ENCODE data around the gene NOTCH1.

The NOTCH1 gene

GRCh38 chr9:136529516-136530460 is 16.1 kb downstream of the NOTCH1 start:
- no peak for DNase-seq
- H3K27me3 Mint-ChIP-seq: no peaks in the 10 kb centered on the region
- peaks cover 44% of the 10 kb centered on the region for H3K36me3 Mint-ChIP-seq (ENCODE audit: low read depth)
- no peak overlapping the region for H3K4me3 Mint-ChIP-seq
- no peaks in the 10 kb centered on the region for H3K9me3 Mint-ChIP-seq
- H3K4me1 Mint-ChIP-seq (ENCODE audit: low read depth): peaks cover 49% of the 10 kb centered on the region
- peak overlapping the region; percentile 44 for H3K27ac Mint-ChIP-seq

GRCh38 chr9:136528716-136529341 is 17.0 kb downstream of the NOTCH1 start:
- peak overlapping the region; percentile 40 for H3K27ac Mint-ChIP-seq

GRCh38 chr9:136527721-136528710 is 17.8 kb downstream of the NOTCH1 start:
- H3K36me3 Mint-ChIP-seq (ENCODE audit: low read depth): peaks cover 39% of the 10 kb centered on the region
- no peaks in the 10 kb centered on the region for H3K27me3 Mint-ChIP-seq
- DNase-seq: no peak
- peak overlapping the region; percentile 81 for H3K27ac Mint-ChIP-seq
- H3K9me3 Mint-ChIP-seq: no peaks in the 10 kb centered on the region
- H3K4me1 Mint-ChIP-seq (ENCODE audit: low read depth): peaks cover 34% of the 10 kb centered on the region
- H3K4me3 Mint-ChIP-seq: no peak overlapping the region

More at GRCh38 chr9:136528716-136529341, 17.0 kb downstream of the NOTCH1 start:
- Mint-ChIP-seq H3K9me3 (no peaks in the 10 kb centered on the region), H3K4me1 (ENCODE audit: low read depth) (peaks cover 41% of the 10 kb centered on the region), H3K4me3 (no peak overlapping the region), H3K27me3 (no peaks in the 10 kb centered on the region), H3K36me3 (ENCODE audit: low read depth) (peaks cover 42% of the 10 kb centered on the region)
- DNase-seq: no peak

GRCh38 chr9:136527131-136527530 is 18.7 kb downstream of the NOTCH1 start:
- no peaks in the 10 kb centered on the region for H3K9me3 Mint-ChIP-seq
- H3K36me3 Mint-ChIP-seq (ENCODE audit: low read depth): peaks cover 35% of the 10 kb centered on the region
- no peak for DNase-seq
- no peak overlapping the region for H3K27ac Mint-ChIP-seq
- H3K27me3 Mint-ChIP-seq: no peaks in the 10 kb centered on the region
- H3K4me3 Mint-ChIP-seq: no peak overlapping the region
- H3K4me1 Mint-ChIP-seq (ENCODE audit: low read depth): peaks cover 26% of the 10 kb centered on the region

GRCh38 chr9:136526625-136527066 is 19.2 kb downstream of the NOTCH1 start:
- no peak for DNase-seq
- peaks cover 38% of the 10 kb centered on the region for H3K36me3 Mint-ChIP-seq (ENCODE audit: low read depth)
- H3K4me3 Mint-ChIP-seq: no peak overlapping the region
- peaks cover 25% of the 10 kb centered on the region for H3K4me1 Mint-ChIP-seq (ENCODE audit: low read depth)
- no peaks in the 10 kb centered on the region for H3K9me3 Mint-ChIP-seq
- H3K27ac Mint-ChIP-seq: no peak overlapping the region
- H3K27me3 Mint-ChIP-seq: no peaks in the 10 kb centered on the region

- no peak for DNase-seq
- H3K4me1 Mint-ChIP-seq (ENCODE audit: low read depth): peaks cover 20% of the 10 kb centered on the region
- H3K36me3 Mint-ChIP-seq (ENCODE audit: low read depth): peaks cover 38% of the 10 kb centered on the region
- no peak overlapping the region for H3K27ac Mint-ChIP-seq
- H3K4me3 Mint-ChIP-seq: no peak overlapping the region
- H3K27me3 Mint-ChIP-seq: no peaks in the 10 kb centered on the region
- H3K9me3 Mint-ChIP-seq: no peaks in the 10 kb centered on the region
Observed at GRCh38 chr9:136525841-136526499, 19.9 kb downstream of the NOTCH1 start.

GRCh38 chr9:136525207-136525606 is 20.6 kb downstream of the NOTCH1 start:
- Mint-ChIP-seq H3K36me3 (ENCODE audit: low read depth) (peaks cover 34% of the 10 kb centered on the region), H3K9me3 (no peaks in the 10 kb centered on the region), H3K4me1 (ENCODE audit: low read depth) (peaks cover 12% of the 10 kb centered on the region), H3K27me3 (no peaks in the 10 kb centered on the region), H3K4me3 (no peak overlapping the region), H3K27ac (no peak overlapping the region)
- DNase-seq: no peak

- peak overlapping the region; percentile 55 for H3K27ac Mint-ChIP-seq
- H3K4me1 Mint-ChIP-seq (ENCODE audit: low read depth): no peaks in the 10 kb centered on the region
- DNase-seq: no peak
- no peaks in the 10 kb centered on the region for H3K9me3 Mint-ChIP-seq
- no peaks in the 10 kb centered on the region for H3K27me3 Mint-ChIP-seq
- peaks cover 55% of the 10 kb centered on the region for H3K36me3 Mint-ChIP-seq (ENCODE audit: low read depth)
- H3K4me3 Mint-ChIP-seq: no peak overlapping the region
Observed at GRCh38 chr9:136522314-136523237, 23.3 kb downstream of the NOTCH1 start.

GRCh38 chr9:136521537-136521936 is 24.3 kb downstream of the NOTCH1 start:
- H3K4me1 Mint-ChIP-seq (ENCODE audit: low read depth): no peaks in the 10 kb centered on the region
- peaks cover 60% of the 10 kb centered on the region for H3K36me3 Mint-ChIP-seq (ENCODE audit: low read depth)
- H3K9me3 Mint-ChIP-seq: no peaks in the 10 kb centered on the region
- H3K27me3 Mint-ChIP-seq: no peaks in the 10 kb centered on the region
- H3K27ac Mint-ChIP-seq: no peak overlapping the region
- no peak overlapping the region for H3K4me3 Mint-ChIP-seq
- DNase-seq: no peak

- Mint-ChIP-seq H3K27ac (peak overlapping the region; percentile 26), H3K27me3 (no peaks in the 10 kb centered on the region), H3K4me1 (ENCODE audit: low read depth) (no peaks in the 10 kb centered on the region), H3K4me3 (no peak overlapping the region), H3K9me3 (no peaks in the 10 kb centered on the region), H3K36me3 (ENCODE audit: low read depth) (peaks cover 63% of the 10 kb centered on the region)
- no peak for DNase-seq
Observed at GRCh38 chr9:136520053-136520540, 25.8 kb downstream of the NOTCH1 start.

- H3K4me1 Mint-ChIP-seq (ENCODE audit: low read depth): no peaks in the 10 kb centered on the region
- no peaks in the 10 kb centered on the region for H3K9me3 Mint-ChIP-seq
- H3K27ac Mint-ChIP-seq: no peak overlapping the region
- DNase-seq: no peak
- no peaks in the 10 kb centered on the region for H3K27me3 Mint-ChIP-seq
- H3K4me3 Mint-ChIP-seq: no peak overlapping the region
- H3K36me3 Mint-ChIP-seq (ENCODE audit: low read depth): peaks cover 67% of the 10 kb centered on the region
Observed at GRCh38 chr9:136519263-136520052, 26.4 kb downstream of the NOTCH1 start.

- no peak overlapping the region for H3K27ac Mint-ChIP-seq
- H3K4me1 Mint-ChIP-seq (ENCODE audit: low read depth): no peaks in the 10 kb centered on the region
- DNase-seq: no peak
- peaks cover 70% of the 10 kb centered on the region for H3K36me3 Mint-ChIP-seq (ENCODE audit: low read depth)
- no peaks in the 10 kb centered on the region for H3K27me3 Mint-ChIP-seq
- no peak overlapping the region for H3K4me3 Mint-ChIP-seq
- H3K9me3 Mint-ChIP-seq: no peaks in the 10 kb centered on the region
Observed at GRCh38 chr9:136518623-136519022, 27.2 kb downstream of the NOTCH1 start.
